SK-N-SH treated with all-trans-retinoic acid at 6 μM for 48 hours (cell line): Measurements from ENCODE around the gene FHIT.
A peak's percentile ranks its signal among the peaks of the same experiment; 100 is the strongest.

Experiments used
- ATAC-seq: fragments of 200-7000 bp; cut with Tn5 transposase; 3 replicates; pipeline ENCODE4 v1.9.1; 2020; ENCODE audit warnings: mild to moderate bottlenecking, moderate library complexity
- ARNTL ChIP-seq: fragments of 450-650 bp; formaldehyde crosslinking; IDR thresholded peaks from 2 replicates; pipeline ENCODE4 v1.5.0; 2020; ENCODE audit warnings: low read depth, mild to moderate bottlenecking, moderate library complexity, borderline replicate concordance
- BACH2 ChIP-seq: fragments of 250-450 bp; sonication (Bioruptor Pico); IDR thresholded peaks from 2 replicates; pipeline ENCODE4 v1.9.0; 2021; ENCODE audit warnings: mild to moderate bottlenecking, borderline replicate concordance
- CREB5 ChIP-seq: fragments of 250-450 bp; sonication (Bioruptor Pico); IDR thresholded peaks from 2 replicates; pipeline ENCODE4 v1.5.1; 2020; ENCODE audit warnings: low read depth, mild to moderate bottlenecking, moderate library complexity
- CSDC2 ChIP-seq: fragments of 250-450 bp; sonication (Bioruptor Pico); IDR thresholded peaks from 2 replicates; pipeline ENCODE4 v1.5.0; 2020; ENCODE audit warnings: mild to moderate bottlenecking, moderate library complexity
- ESRRG ChIP-seq: fragments of 250-450 bp; sonication (Bioruptor Pico); IDR thresholded peaks from 2 replicates; pipeline ENCODE4 v1.6.1; 2021; ENCODE audit warnings: mild to moderate bottlenecking
- GLIS3 ChIP-seq: fragments of 250-450 bp; sonication (Bioruptor Pico); IDR thresholded peaks from 2 replicates; pipeline ENCODE4 v1.5.0; 2020; ENCODE audit warnings: mild to moderate bottlenecking, moderate library complexity
- ISL1 ChIP-seq: fragments of 250-450 bp; sonication (Bioruptor Pico); IDR thresholded peaks from 2 replicates; pipeline ENCODE4 v2.1.2; 2022; ENCODE audit warnings: mild to moderate bottlenecking, moderate library complexity
- OSR1 ChIP-seq: fragments of 250-450 bp; sonication (Bioruptor Pico); IDR thresholded peaks from 2 replicates; pipeline ENCODE4 v1.8.0; 2022; ENCODE audit warnings: moderate library complexity, mild to moderate bottlenecking, inconsistent platforms
- PATZ1 ChIP-seq: fragments of 250-450 bp; sonication (Bioruptor Pico); IDR thresholded peaks from 2 replicates; pipeline ENCODE4 v1.8.0; 2020; ENCODE audit warnings: mild to moderate bottlenecking, moderate library complexity, borderline replicate concordance
- PPARA ChIP-seq: fragments of 250-450 bp; sonication (Bioruptor Pico); IDR thresholded peaks from 2 replicates; pipeline ENCODE4 v1.5.0; 2020; ENCODE audit warnings: mild to moderate bottlenecking, borderline replicate concordance
- RARB ChIP-seq: fragments of 250-450 bp; sonication (Bioruptor Pico); IDR thresholded peaks from 2 replicates; pipeline ENCODE4 v1.8.0; 2021; ENCODE audit warnings: mild to moderate bottlenecking, moderate library complexity
- SNAI2 ChIP-seq: fragments of 250-450 bp; sonication (Bioruptor Pico); IDR thresholded peaks from 2 replicates; pipeline ENCODE4 v1.5.0; 2020; ENCODE audit warnings: mild to moderate bottlenecking, moderate library complexity
- TOX ChIP-seq: fragments of 250-450 bp; sonication (Bioruptor Pico); IDR thresholded peaks from 2 replicates; pipeline ENCODE4 v1.8.0; 2021; ENCODE audit warnings: mild to moderate bottlenecking, moderate library complexity, borderline replicate concordance
- ZC3H10 ChIP-seq: fragments of 250-450 bp; sonication (Bioruptor Pico); IDR thresholded peaks from 2 replicates; pipeline ENCODE4 v1.5.1; 2021; ENCODE audit warnings: mild to moderate bottlenecking, moderate library complexity
- ZFP3 ChIP-seq: fragments of 250-450 bp; sonication (Bioruptor Pico); IDR thresholded peaks from 2 replicates; pipeline ENCODE4 v1.5.0; 2020; ENCODE audit warnings: mild to moderate bottlenecking, moderate library complexity
- ZNF565 ChIP-seq: fragments of 450-650 bp; formaldehyde crosslinking; conservative IDR thresholded peaks from 2 replicates; pipeline ENCODE4 v1.5.0; 2020; ENCODE audit warnings: low read depth, mild to moderate bottlenecking, moderate library complexity
- ZNF70 ChIP-seq: fragments of 450-650 bp; formaldehyde crosslinking; IDR thresholded peaks from 2 replicates; pipeline ENCODE4 v1.5.0; 2020; ENCODE audit warnings: mild to moderate bottlenecking, moderate library complexity
- ZNF8 ChIP-seq: fragments of 450-650 bp; formaldehyde crosslinking; IDR thresholded peaks from 2 replicates; pipeline ENCODE4 v1.5.0; 2020; ENCODE audit warnings: mild to moderate bottlenecking, moderate library complexity
- TF ChIP-seq, protein P1 (sequence below): fragments of 250-450 bp; sonication (Bioruptor Pico); IDR thresholded peaks from 2 replicates; pipeline ENCODE4 v1.5.1; 2021; ENCODE audit warnings: mild to moderate bottlenecking, moderate library complexity

The FHIT gene

GRCh38 chr3:60065227-60065868 lies 1185.9 kb downstream of the FHIT start:
- TF ChIP-seq TOX (CRISPR knock-in tag) (no peak), SNAI2 (CRISPR knock-in tag) (no peak), BACH2 (CRISPR knock-in tag) (no peak), ESRRG (CRISPR knock-in tag) (no peak), PATZ1 (CRISPR knock-in tag) (no peak), ARNTL (CRISPR knock-in tag) (no peak), ZNF70 (CRISPR knock-in tag) (no peak), CREB5 (no peak), GLIS3 (CRISPR knock-in tag) (no peak), PPARA (no peak), ISL1 (no peak)
- TF ChIP-seq, protein P1, sequence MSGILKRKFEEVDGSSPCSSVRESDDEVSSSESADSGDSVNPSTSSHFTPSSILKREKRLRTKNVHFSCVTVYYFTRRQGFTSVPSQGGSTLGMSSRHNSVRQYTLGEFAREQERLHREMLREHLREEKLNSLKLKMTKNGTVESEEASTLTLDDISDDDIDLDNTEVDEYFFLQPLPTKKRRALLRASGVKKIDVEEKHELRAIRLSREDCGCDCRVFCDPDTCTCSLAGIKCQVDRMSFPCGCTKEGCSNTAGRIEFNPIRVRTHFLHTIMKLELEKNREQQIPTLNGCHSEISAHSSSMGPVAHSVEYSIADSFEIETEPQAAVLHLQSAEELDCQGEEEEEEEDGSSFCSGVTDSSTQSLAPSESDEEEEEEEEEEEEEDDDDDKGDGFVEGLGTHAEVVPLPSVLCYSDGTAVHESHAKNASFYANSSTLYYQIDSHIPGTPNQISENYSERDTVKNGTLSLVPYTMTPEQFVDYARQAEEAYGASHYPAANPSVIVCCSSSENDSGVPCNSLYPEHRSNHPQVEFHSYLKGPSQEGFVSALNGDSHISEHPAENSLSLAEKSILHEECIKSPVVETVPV (CRISPR knock-in tag): no peak
- ATAC-seq: no peak

GRCh38 chr3:60064210-60065178 lies 1186.8 kb downstream of the FHIT start:
- TF ChIP-seq ARNTL (CRISPR knock-in tag) (no peak), ISL1 (0 out of 2 replicates have a peak, but pooled peaks have one; percentile 13)
- no peak for ATAC-seq

DNA sequence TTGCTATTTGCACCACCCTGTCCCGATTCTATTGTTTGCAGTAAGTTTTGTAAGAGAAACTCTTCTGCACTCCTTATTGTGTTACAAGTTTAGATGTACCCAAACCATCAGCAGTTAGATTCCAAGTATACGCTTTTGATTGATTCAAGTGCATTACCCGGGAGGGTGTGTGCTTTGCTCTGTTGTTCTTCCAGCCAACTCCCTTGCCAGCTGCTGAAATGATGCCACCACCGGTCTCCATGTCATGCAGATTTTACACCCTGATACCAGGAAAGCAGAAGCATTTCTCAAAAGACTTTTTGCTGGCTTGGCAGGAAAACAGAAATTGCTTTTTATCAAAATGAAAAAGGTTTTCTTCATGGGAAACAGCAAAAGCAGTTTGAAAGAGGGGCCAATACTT lies 1194.8 kb downstream of the FHIT start:
- ATAC-seq: no peak

More for the DNA sequence above, 1194.8 kb downstream of the FHIT start:
- TF ChIP-seq ZNF8 (CRISPR knock-in tag) (no peak), ZFP3 (CRISPR knock-in tag) (no peak), ZNF70 (CRISPR knock-in tag) (no peak), ZNF565 (CRISPR knock-in tag) (no peak), CSDC2 (CRISPR knock-in tag) (no peak), GLIS3 (CRISPR knock-in tag) (no peak), TOX (CRISPR knock-in tag) (no peak), OSR1 (CRISPR knock-in tag) (no peak), ARNTL (CRISPR knock-in tag) (no peak), RARB (no peak), PPARA (no peak), SNAI2 (CRISPR knock-in tag) (no peak), ZC3H10 (CRISPR knock-in tag) (no peak), PATZ1 (CRISPR knock-in tag) (no peak)
- TF ChIP-seq, protein P1 (CRISPR knock-in tag): no peak
- TF ChIP-seq, all 23 proteins: peak for 0
